GM18868 (cell line): ENCODE measurements around the gene ZNF311.
"Not testable (repeated sequence)": the region's sequence is repeated elsewhere in the genome, so short reads cannot be mapped to it uniquely, and the experiment has no call there.

Experiments used
- ATAC-seq: cut with Tn5 transposase; IDR thresholded peaks from one replicate; pipeline ENCODE4 v1.9.1; 2021; ENCODE audit warnings: mild to moderate bottlenecking, moderate library complexity; ENCODE audit not compliant: unreplicated experiment

ZNF311 gene

DNA sequence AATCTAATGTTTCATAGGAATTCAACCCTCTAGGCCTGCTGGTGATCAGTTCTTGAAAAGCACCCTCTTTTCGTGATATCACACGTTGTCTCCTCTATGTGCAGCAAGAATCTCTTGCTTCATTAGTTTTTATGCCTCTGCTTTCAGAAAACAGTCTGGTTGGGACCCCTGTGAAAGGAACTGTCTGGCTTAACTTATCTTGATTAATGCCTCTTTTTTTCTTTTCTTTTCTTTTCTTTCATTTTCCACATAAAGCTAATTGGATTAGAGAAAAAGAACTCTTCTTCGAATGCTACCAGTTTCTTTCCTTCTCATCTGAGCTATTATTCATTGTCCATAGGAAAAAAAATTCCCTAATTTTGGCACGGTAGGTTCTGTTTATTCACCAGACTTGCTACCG, 21.3 kb downstream of the ZNF311 start:
- no peak for ATAC-seq

DNA sequence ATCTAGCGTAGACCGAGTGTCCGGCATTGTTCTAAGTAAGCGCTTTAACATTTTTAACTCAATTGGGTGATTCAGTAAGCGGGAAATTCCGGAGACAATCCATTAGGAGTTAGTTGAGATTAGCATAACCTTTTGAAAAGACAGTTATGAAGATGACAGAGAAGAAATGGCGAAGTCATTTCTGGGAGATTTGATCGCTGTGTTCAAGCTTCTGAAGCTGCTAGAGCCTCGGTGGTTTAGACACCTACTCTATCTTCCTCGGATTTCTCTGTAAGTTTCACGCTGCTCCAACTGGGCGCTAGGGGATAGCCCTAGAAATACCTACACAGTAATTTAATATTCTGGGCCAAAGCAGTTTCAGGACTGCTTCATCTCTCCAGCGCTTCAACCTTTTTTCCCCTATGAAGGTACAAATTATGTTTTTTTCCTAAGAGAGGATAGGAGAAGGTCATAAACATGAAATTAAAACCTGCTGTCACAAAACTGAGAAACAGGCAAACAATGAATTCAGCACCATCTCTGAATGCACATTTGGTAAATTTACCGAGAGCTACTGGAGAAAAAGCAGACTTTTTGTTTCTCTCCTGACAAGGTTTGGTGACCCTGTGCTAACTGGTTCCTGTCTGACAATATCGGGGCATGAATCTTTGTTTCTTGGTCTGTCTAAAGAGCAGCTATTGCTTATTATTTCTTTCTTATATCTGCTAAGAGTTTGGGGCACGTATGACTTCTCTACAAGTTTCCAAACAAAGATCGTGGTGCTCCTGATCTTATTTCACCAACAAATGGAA, 22.4 kb downstream of the ZNF311 start:
- peak; percentile 31 for ATAC-seq

DNA sequence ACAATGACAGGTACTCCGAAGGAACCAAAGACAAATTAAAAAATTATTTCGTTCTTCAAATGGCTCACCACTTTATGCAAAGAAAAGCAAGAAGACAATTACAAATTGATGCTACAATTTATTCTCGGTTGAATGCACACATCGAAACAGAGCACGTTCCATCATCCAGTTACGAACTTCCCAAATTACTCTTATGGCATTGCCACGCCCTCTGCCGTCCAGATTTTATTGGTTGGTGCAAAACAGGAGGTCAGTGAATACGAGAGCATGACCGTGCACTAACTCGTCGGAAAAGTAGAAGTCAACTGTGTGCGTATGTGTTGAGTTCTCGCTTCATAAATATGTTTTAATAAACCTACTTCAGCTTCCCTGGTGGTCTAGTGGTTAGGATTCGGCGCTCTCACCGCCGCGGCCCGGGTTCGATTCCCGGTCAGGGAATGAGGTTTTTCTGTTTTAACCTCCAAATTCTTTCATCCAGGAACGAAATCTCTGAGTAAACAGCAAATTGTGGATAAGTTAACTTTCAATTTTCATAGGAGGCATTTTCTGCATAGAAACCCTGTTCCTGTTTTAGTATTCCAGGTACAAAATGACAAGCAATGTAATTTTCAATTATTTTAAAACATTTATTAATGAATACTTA, 23.2 kb downstream of the ZNF311 start:
- ATAC-seq = peak; percentile 41

DNA sequence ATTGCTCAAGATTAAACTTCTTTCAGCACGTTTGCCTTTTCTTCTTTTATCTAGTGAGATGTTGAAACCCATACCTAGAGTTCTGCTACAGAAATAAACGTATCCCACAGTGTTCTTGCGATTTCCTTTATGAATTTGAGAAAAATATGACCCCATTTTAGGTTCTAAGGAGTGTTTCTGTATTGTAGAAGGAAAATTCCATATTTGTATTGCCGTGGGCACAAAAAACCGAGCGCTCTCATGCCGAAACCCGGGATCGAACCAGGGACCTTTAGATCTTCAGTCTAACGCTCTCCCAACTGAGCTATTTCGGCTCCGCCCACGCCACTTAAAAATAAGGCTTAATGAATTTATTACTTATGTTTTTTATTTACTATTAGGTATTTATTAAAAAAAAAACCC, 23.7 kb downstream of the ZNF311 start:
- peak; percentile 22 for ATAC-seq

DNA sequence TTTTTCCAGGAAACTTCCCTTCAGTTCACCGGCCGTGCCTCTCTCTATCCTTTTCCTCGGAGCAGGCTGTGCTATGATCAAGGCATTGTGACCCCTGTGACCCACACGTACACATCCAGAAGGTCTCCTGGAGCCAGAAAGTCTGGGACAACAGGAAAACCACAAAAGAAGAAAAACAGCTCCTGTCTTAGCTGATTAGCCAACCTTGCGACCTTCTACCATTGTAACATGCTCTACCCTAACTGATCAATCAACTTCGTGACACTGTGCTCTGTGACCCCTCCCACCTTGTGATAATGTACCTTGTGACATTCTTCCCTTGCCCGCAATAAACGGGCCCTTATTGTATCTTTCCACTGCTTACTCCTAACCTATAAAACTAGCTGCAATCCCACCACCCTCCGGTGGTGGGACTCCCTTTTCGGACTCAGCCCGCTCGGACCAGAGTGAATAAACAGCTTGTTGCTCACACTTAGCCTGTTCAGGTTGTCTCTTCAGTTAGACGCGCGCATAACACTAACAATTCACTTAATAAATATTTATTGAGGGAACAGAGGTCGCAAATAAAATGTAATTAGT, 24.2 kb downstream of the ZNF311 start:
- ATAC-seq = peak; percentile 42

DNA sequence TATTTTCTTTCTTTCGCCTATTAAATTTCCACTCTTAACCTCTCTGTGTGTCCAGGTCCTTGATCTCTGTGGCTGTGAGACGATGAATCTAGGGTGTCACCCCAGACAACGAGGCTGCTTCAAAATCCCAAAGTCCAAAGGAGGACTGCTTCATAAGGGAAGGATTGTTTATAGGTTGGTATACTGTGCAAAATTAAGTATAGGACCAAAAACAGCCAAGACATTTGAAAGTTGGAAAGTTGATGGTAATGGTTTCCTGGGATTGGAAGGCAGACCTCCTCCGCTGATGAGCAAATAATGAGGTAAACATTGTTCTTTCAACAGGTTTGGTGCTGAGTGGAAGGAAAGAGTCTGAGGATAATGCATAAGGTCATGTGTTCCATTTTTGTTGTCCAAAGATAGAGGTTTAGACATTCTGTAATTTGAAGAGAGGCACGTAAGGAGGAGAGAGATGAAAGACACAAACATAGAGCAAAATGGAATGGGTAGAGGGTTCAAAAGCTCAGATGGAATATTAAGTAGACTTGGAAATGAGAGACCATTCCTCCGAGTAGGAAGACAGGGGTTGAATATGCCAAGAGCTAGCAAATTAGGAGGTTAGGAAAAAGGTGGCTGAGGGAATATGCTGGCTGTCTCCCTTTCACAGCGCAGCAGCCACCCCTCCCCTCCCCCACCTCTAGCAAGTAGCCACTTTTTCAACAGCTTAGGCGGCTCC, 24.8 kb downstream of the ZNF311 start:
- ATAC-seq = no peak

DNA sequence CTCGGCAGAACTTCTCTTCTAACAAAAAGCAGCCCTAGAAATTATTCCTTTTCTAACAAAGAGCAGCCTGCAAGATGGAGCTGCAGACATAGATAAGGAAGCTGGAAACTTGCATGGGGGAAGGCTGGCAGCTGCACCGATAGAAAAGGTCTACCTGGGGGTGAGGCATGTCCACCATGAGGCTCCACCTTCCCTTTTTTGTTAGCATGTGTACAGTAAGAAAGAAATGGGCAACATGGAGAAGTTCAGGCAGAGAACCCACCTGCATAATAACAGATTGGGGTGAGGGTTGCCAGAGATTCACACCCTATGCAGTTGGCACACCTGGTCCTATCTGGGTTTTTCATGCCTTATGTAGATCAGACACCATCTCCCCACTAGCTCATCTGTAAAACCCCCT, 25.4 kb downstream of the ZNF311 start:
- ATAC-seq = no peak

DNA sequence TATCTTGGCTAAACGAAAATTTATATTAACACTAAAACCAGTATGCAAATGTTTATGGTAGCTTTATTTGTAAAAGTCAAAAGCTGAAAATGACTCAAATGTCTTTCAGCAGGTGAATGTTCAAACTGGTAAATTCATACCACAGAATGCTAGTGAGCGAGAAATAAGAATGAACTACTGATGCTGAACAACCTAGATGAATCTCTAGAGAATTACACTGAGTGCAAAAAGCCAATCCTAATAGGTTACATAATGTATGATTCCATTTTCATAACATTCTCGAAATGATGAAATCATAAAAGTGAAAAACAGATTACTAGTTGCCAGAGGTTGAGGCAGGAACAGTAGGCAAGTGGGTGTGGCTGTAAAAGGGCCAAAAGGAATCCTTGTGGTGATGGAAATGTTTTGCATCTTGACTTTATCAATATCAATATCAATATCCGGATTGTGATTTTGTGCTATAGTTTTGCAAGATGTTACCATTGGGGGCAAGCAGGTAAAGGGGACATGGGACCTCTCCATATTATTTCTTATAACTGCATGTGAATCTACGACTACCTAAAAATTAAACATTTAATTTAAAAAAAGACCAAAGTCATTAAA, 26.1 kb downstream of the ZNF311 start:
- no peak for ATAC-seq

DNA sequence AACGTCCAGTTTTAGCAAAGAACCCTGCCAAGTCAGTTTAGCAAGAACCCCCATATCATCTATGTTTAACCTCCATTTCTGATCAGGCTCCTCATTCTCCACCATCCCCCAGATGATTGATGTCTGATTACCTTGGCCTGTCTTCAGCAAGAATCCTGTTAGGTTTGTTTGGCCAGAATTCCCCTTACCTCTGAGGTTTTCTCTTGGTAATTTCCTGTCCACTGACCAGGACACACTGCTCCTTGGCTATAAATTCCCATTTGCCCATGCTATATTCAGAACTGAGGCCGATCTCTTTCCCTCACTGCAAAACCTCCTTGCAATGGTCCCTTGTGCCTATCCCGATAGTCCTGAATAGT, 27.0 kb downstream of the ZNF311 start:
- ATAC-seq = no peak

DNA sequence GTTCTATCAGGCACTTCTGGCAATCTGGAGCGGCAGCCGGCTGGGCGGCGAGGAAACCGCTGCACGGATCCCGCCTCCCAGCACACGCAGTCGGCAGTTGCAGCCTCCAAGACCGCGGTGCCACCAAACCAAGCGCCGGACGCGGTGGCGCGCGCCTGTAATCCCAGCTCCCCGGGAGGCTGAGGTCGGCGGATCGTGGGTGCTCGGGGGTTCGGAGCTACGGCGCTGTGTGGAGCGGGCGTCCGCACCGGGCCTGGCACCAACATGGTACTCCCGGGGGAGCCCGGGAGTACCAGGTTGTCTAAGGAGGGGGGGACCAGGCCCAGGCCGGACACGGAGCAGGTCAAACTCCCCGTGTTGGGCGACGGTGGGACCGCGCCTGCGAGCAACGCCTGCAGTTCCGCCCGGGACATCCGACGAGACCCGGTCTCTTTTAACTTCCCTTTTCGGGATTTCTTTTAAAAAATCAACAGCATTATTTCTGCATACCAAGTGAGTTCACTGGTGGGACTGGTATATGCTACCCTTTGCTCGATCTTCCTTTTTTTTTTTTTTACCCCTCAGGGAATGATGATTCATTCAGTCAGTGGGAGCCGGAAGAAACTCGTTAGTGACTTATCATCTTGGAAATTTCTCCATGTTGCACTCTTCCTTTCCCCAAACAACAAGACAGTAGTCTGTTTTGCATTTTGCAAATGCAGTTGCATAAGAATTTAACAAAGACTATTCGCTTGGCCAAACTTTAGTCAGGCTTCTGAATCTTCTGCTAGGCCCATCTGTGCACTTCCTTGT, 27.6 kb downstream of the ZNF311 start:
- no peak for ATAC-seq

DNA sequence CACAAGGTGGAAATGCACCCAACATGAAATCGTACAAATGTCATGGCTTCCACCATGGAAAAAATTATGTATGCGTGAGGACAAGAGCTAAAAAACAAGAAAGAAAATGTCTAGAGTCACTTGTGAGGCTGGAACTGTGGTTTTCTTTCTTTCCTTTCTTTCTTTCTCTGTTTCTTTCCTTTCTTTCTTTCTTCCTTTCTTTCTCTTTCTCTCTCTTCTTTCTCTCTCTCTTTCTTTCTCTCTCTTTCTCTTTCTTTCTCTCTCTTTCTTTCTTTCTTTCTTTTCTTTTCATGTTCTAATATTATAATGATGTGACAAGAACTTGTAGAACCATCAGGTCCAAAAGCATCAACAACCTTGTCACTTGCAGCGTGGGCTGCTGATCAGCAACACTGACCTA, 28.4 kb downstream of the ZNF311 start:
- no peak for ATAC-seq

DNA sequence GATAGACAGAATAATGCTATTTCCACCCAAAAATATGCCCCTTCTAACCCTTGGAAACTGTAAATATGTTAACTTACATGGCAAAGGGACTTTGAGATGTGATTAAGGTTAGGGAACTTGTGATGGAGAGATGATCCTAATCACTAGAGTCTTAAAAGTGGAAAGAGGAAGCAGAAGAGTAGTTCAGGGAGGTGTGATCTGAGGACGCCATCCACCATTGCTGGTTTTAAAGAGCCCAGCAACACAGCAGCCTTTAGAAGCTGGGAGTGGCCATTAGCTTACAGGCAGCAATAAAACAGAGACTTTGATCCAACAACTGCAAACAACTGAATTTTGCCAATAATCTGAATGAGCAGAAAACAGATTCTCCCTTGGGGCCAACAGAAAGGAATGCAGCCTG, 30.6 kb downstream of the ZNF311 start:
- ATAC-seq = no peak

DNA sequence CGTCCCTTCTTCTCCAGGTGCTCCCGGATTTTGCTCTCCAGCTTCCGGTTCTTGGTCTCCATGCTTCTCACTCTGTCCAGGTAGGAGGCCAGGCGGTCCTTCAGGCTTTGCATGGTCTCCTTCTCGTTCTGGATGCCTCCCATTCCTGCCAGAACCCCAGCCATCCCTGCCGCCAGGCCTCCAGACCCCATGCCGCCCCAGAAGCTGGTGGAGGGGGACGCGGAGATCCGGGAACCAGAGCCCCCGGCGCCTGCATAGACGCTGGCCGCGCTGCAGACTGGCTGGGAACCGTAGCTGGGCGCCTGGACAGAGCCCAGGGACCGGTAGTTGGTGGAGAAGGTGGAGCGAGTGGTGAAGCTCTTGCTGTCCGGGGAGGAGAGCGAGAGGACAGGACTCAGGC, 35.1 kb downstream of the ZNF311 start:
- ATAC-seq = not testable (repeated sequence)

DNA sequence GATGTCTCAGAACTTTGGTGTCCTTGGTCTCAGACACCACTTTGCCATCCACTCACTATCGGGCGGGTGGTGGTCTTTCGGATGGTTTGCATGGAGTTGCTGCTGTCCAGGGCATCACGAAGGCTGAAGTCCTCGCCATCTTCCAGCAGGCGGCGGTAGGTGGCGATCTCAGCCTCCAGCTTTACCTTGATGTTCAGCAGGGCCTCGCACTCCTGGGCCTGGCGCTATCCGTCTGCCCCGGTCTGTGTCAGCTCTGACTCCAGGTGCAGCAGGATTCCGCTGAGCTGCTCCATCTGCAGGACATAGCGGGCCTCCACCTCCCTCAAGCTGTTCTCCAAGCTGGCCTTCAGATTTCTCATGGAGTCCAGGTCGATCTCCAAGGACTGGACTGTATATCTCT, 36.0 kb downstream of the ZNF311 start:
- no peak for ATAC-seq

DNA sequence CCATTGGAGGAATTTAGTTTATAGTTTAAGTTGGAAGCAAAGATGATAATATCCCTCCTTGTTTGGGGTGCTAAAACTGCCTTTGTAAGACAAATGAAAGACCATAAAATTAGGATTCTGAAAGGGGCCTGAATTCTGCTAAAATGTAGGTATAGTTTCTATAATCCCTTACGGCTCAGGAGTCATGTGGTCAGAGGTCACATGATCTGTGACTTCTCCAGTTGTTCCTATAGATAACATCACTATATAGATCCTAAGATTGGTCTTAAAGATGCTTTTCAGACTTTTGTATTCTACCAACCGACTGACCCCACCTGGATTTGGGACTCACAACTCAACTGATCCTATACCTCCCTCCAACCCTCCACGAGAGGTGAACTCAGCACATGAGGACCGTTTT, 36.6 kb downstream of the ZNF311 start:
- ATAC-seq = no peak

DNA sequence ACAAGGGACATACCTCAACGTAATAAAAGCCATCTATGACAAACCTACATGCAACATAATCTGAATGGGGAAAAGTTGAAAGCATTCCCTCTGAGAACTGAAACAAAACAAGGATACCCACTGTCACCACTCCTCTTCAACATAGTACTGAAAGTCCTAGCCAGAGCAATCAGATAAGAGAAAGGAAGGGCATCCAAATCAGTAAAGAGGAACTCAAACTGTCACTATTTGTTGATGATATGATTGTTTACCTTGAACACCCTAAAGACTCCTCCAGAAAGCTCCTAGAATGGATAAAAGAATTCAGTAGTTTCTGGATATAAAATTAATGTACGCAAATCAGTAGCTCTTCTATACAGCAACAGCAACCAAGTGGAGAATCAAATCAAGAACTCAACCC, 39.4 kb downstream of the ZNF311 start:
- no peak for ATAC-seq

DNA sequence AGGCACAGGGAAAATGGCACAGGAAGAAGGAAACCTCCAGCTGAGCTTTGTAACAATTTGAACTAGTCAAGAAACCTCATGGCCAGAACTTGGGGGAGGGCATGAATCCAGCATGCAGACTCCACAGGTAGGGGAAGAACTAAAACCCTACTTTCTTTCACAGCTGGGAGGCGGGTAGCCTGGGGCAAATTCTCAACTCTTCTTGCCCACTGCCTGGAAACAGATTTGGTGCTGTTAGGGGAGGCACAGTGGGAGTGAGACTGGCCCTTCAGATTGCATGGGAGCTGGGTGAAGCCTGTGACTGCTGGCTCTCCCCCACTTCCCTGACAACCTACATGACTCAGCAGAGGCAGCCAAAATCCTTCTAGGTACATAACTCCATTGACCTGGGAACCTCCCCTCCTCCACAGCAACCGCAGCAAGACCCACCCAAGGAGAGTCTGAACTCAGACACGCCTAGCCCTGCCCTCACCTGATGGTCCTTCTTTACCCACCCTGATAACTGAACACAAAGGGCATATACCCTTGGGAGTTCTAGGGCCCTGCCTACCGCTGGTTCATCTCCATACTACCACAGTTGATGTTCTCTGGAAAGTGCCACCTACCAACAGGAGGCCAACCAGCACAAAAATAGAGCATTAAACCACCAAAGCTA, 44.1 kb downstream of the ZNF311 start:
- no peak for ATAC-seq

DNA sequence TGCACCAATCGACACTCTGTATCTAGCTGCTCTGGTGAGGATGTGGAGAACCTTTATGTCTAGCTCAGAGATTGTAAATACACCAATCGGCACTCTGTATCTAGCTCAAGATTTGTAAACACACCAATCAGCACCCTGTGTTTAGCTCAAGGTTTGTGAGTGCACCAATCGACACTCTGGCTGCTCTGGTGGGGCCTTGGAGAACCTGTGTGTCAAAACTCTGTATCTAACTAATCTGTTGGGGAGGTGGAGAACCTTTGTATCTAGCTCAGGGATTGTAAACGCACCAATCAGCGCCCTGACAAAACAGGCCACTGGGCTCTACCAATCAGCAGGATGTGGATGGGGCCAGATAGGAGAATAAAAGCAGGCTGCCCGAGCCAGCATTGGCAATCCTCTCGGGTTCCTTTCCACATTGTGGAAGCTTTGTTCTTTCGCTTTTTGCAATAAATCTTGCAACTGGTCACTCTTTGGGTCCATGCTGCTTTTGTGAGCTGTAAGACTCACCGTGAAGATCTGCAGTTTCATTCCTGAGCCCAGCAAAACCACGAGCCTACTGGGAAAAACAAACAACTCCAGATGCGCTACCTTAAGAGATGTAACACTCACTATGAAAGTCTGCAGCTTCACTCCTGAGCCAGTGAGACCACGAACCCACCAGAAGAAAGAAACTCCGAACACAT, 46.4 kb downstream of the ZNF311 start:
- not testable (repeated sequence) for ATAC-seq

DNA sequence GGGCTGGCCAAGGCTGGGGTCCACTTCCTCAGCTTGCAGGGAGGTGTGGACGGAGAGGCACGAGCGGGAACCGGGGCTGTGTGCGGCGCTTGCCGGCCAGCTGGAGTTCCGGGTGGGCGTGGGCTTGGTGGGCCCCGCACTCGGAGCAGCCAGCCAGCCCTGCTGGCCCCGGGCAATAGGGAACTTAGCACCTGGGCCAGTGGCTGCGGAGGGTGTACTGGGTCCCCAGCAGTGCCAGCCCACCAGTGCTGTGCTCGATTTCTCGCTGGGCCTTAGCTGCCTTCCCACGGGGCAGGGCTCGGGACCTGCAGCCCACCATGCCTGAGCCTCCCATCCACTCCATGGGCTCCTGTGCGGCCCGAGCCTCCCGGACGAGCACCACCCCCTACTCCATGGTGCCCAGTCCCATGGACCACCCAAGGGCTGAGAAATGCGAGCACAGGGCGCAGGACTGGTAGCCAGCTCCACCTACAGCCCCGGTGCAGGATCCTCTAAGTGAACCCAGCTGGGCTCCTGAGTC, 47.3 kb downstream of the ZNF311 start:
- ATAC-seq = not testable (repeated sequence)
